Measurements from ENCODE around the gene HAPLN3.

DNA sequence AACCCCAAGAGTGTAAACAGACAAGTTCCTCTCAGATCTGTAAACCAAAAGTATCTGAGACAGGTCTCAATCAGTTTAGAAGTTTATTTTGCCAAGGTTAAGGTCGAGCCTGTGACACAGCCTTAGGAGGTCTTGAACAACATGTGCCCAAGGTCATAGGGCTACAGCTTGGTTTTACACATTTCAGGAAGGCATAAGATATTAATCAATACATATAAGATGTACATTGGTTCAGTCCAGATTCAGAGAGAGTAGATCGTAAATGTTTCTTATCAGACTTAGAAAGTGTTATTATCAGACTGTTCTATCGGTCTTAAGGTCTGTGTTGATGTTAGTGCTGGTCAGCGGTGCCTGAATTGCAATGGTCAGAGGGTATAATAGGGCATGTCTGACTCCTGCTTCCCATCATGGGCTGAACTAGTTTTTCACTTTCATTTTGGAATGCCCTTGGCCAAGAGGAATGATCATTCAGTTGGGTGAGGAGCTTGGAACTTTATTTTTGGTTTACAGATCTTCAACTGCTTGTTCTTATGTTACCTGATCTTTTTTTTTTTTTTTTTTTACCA, 44.8 kb upstream of the HAPLN3 start:
- TF ChIP-seq, protein P1, sequence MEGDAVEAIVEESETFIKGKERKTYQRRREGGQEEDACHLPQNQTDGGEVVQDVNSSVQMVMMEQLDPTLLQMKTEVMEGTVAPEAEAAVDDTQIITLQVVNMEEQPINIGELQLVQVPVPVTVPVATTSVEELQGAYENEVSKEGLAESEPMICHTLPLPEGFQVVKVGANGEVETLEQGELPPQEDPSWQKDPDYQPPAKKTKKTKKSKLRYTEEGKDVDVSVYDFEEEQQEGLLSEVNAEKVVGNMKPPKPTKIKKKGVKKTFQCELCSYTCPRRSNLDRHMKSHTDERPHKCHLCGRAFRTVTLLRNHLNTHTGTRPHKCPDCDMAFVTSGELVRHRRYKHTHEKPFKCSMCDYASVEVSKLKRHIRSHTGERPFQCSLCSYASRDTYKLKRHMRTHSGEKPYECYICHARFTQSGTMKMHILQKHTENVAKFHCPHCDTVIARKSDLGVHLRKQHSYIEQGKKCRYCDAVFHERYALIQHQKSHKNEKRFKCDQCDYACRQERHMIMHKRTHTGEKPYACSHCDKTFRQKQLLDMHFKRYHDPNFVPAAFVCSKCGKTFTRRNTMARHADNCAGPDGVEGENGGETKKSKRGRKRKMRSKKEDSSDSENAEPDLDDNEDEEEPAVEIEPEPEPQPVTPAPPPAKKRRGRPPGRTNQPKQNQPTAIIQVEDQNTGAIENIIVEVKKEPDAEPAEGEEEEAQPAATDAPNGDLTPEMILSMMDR (IDR thresholded peaks at IDR 0.05) = no peak
- TF ChIP-seq EP300 (IDR thresholded peaks at IDR 0.05) = no peak
- no peak for TF ChIP-seq POLR2A (IDR thresholded peaks at IDR 0.05)
